ENCODE results near the gene SLIT3. TPM values are rescaled to one million over a fixed set of nuclear protein-coding genes. Genes with fewer than 3 reads are reported as not detected.

Gene SLIT3
- total RNA-seq, 2 experiments from 2014 or later: 1.8 to 2.1 TPM

- no peak overlapping the region for H3K4me3 Mint-ChIP-seq
- ChIA-PET CTCF (interaction anchor here (0.5 kb wide), 1 partner anchor 97 kb away, joined by 3 read pairs; no protein-coding TSS in a partner anchor), POLR2A (no interaction called here)
- no peaks in the 10 kb centered on the region for H3K36me3 Mint-ChIP-seq
- no peak for DNase-seq
- intact Hi-C loops (cut with micrococcal nuclease): no loop called here
- H3K9me3 Mint-ChIP-seq: no peaks in the 10 kb centered on the region
- no peak overlapping the region for H3K27ac Mint-ChIP-seq
- no peaks in the 10 kb centered on the region for H3K4me1 Mint-ChIP-seq (ENCODE audit: low read depth)
- no peaks in the 10 kb centered on the region for H3K27me3 Mint-ChIP-seq
Observed at GRCh38 chr5:169174923-169175322, 126.0 kb downstream of the SLIT3 start.

- H3K4me1 Mint-ChIP-seq (ENCODE audit: low read depth): no peaks in the 10 kb centered on the region
- ChIA-PET POLR2A (no interaction called here), CTCF (no interaction called here)
- no peak for DNase-seq
- H3K9me3 Mint-ChIP-seq: no peaks in the 10 kb centered on the region
- intact Hi-C loops (cut with micrococcal nuclease): no loop called here
- H3K36me3 Mint-ChIP-seq: no peaks in the 10 kb centered on the region
- no peak overlapping the region for H3K27ac Mint-ChIP-seq
- H3K27me3 Mint-ChIP-seq: no peaks in the 10 kb centered on the region
- no peak overlapping the region for H3K4me3 Mint-ChIP-seq
Observed at GRCh38 chr5:169173372-169173771, 127.6 kb downstream of the SLIT3 start.

- Mint-ChIP-seq H3K4me1 (ENCODE audit: low read depth) (no peaks in the 10 kb centered on the region), H3K27me3 (no peaks in the 10 kb centered on the region), H3K4me3 (no peak overlapping the region), H3K36me3 (no peaks in the 10 kb centered on the region), H3K27ac (no peak overlapping the region), H3K9me3 (no peaks in the 10 kb centered on the region)
- ChIA-PET CTCF (no interaction called here), POLR2A (no interaction called here)
- no peak for DNase-seq
- intact Hi-C loops (cut with micrococcal nuclease): no loop called here
Observed at GRCh38 chr5:169171515-169171914, 129.4 kb downstream of the SLIT3 start.

GRCh38 chr5:169169783-169170182, 131.2 kb downstream of the SLIT3 start:
- ChIA-PET CTCF (no interaction called here), POLR2A (no interaction called here)
- H3K4me1 Mint-ChIP-seq (ENCODE audit: low read depth): no peaks in the 10 kb centered on the region
- no peaks in the 10 kb centered on the region for H3K9me3 Mint-ChIP-seq
- H3K4me3 Mint-ChIP-seq: no peak overlapping the region
- DNase-seq: no peak
- intact Hi-C loops (cut with micrococcal nuclease): no loop called here
- H3K27me3 Mint-ChIP-seq: no peaks in the 10 kb centered on the region
- H3K27ac Mint-ChIP-seq: no peak overlapping the region
- H3K36me3 Mint-ChIP-seq: no peaks in the 10 kb centered on the region

- H3K4me1 Mint-ChIP-seq (ENCODE audit: low read depth): no peaks in the 10 kb centered on the region
- no peak overlapping the region for H3K27ac Mint-ChIP-seq
- no peak for DNase-seq
- no peaks in the 10 kb centered on the region for H3K36me3 Mint-ChIP-seq
- H3K9me3 Mint-ChIP-seq: no peaks in the 10 kb centered on the region
- no peaks in the 10 kb centered on the region for H3K27me3 Mint-ChIP-seq
- CTCF ChIA-PET: no interaction called here
- intact Hi-C loops (cut with micrococcal nuclease): no loop called here
- H3K4me3 Mint-ChIP-seq: no peak overlapping the region
- POLR2A ChIA-PET: no interaction called here
Observed at GRCh38 chr5:169168280-169168679, 132.7 kb downstream of the SLIT3 start.

- no peak for DNase-seq
- Mint-ChIP-seq H3K4me3 (no peak overlapping the region), H3K4me1 (ENCODE audit: low read depth) (no peaks in the 10 kb centered on the region), H3K27me3 (no peaks in the 10 kb centered on the region), H3K36me3 (no peaks in the 10 kb centered on the region), H3K9me3 (no peaks in the 10 kb centered on the region), H3K27ac (no peak overlapping the region)
- CTCF ChIA-PET: no interaction called here
- intact Hi-C loops (cut with micrococcal nuclease): no loop called here
- POLR2A ChIA-PET: no interaction called here
Observed at GRCh38 chr5:169166078-169166477, 134.9 kb downstream of the SLIT3 start.

GRCh38 chr5:169165052-169165451, 135.9 kb downstream of the SLIT3 start:
- H3K4me1 Mint-ChIP-seq (ENCODE audit: low read depth): no peaks in the 10 kb centered on the region
- POLR2A ChIA-PET: no interaction called here
- no peak overlapping the region for H3K4me3 Mint-ChIP-seq
- no peaks in the 10 kb centered on the region for H3K27me3 Mint-ChIP-seq
- CTCF ChIA-PET: no interaction called here
- intact Hi-C loops (cut with micrococcal nuclease): no loop called here
- no peaks in the 10 kb centered on the region for H3K36me3 Mint-ChIP-seq
- no peak for DNase-seq
- H3K9me3 Mint-ChIP-seq: peaks cover 2% of the 10 kb centered on the region
- H3K27ac Mint-ChIP-seq: no peak overlapping the region

- no peaks in the 10 kb centered on the region for H3K4me1 Mint-ChIP-seq (ENCODE audit: low read depth)
- no peaks in the 10 kb centered on the region for H3K36me3 Mint-ChIP-seq
- CTCF ChIA-PET: no interaction called here
- no peak overlapping the region for H3K4me3 Mint-ChIP-seq
- no peaks in the 10 kb centered on the region for H3K27me3 Mint-ChIP-seq
- intact Hi-C loops (cut with micrococcal nuclease): no loop called here
- POLR2A ChIA-PET: no interaction called here
- no peak overlapping the region for H3K27ac Mint-ChIP-seq
- no peak for DNase-seq
- H3K9me3 Mint-ChIP-seq: peaks cover 7% of the 10 kb centered on the region
Observed at GRCh38 chr5:169164481-169164925, 136.4 kb downstream of the SLIT3 start.

- Mint-ChIP-seq H3K27ac (no peak overlapping the region), H3K27me3 (no peaks in the 10 kb centered on the region), H3K4me1 (ENCODE audit: low read depth) (no peaks in the 10 kb centered on the region), H3K4me3 (no peak overlapping the region), H3K9me3 (peaks cover 25% of the 10 kb centered on the region), H3K36me3 (no peaks in the 10 kb centered on the region)
- intact Hi-C loops (cut with micrococcal nuclease): no loop called here
- POLR2A ChIA-PET: interaction anchor here (0.7 kb wide), 1 partner anchor 901 kb away, joined by 3 read pairs; no protein-coding TSS in a partner anchor
- CTCF ChIA-PET: no interaction called here
- DNase-seq: no peak
Observed at GRCh38 chr5:169162407-169162806, 138.5 kb downstream of the SLIT3 start.

GRCh38 chr5:169161022-169161680, 139.8 kb downstream of the SLIT3 start:
- CTCF ChIA-PET: interaction anchor here (0.8 kb wide), 1 partner anchor 420 kb away, joined by 3 read pairs; no protein-coding TSS in a partner anchor

GRCh38 chr5:169160405-169160901, 140.5 kb downstream of the SLIT3 start:
- H3K4me3 Mint-ChIP-seq: no peak overlapping the region
- no peak overlapping the region for H3K27ac Mint-ChIP-seq
- no peak for DNase-seq
- peaks cover 27% of the 10 kb centered on the region for H3K9me3 Mint-ChIP-seq
- ChIA-PET POLR2A (no interaction called here), CTCF (interaction anchor here (0.8 kb wide), 1 partner anchor 421 kb away, joined by 3 read pairs; no protein-coding TSS in a partner anchor)
- no peaks in the 10 kb centered on the region for H3K27me3 Mint-ChIP-seq
- intact Hi-C loops (cut with micrococcal nuclease): no loop called here
- H3K4me1 Mint-ChIP-seq (ENCODE audit: low read depth): no peaks in the 10 kb centered on the region
- no peaks in the 10 kb centered on the region for H3K36me3 Mint-ChIP-seq

More at GRCh38 chr5:169161022-169161680, 139.8 kb downstream of the SLIT3 start:
- POLR2A ChIA-PET: no interaction called here
- Mint-ChIP-seq H3K4me3 (no peak overlapping the region), H3K27me3 (no peaks in the 10 kb centered on the region), H3K9me3 (peaks cover 27% of the 10 kb centered on the region), H3K4me1 (ENCODE audit: low read depth) (no peaks in the 10 kb centered on the region), H3K27ac (no peak overlapping the region), H3K36me3 (no peaks in the 10 kb centered on the region)
- intact Hi-C loops (cut with micrococcal nuclease): no loop called here
- no peak for DNase-seq

- Mint-ChIP-seq H3K27ac (no peak overlapping the region), H3K27me3 (peaks cover 1% of the 10 kb centered on the region), H3K4me1 (ENCODE audit: low read depth) (no peaks in the 10 kb centered on the region), H3K36me3 (no peaks in the 10 kb centered on the region), H3K9me3 (peaks cover 27% of the 10 kb centered on the region), H3K4me3 (no peak overlapping the region)
- POLR2A ChIA-PET: no interaction called here
- no peak for DNase-seq
- CTCF ChIA-PET: no interaction called here
- intact Hi-C loops (cut with micrococcal nuclease): no loop called here
Observed at GRCh38 chr5:169158764-169159163, 142.2 kb downstream of the SLIT3 start.

GRCh38 chr5:169157064-169157463, 143.9 kb downstream of the SLIT3 start:
- H3K36me3 Mint-ChIP-seq: no peaks in the 10 kb centered on the region
- peaks cover 3% of the 10 kb centered on the region for H3K27me3 Mint-ChIP-seq
- no peak for DNase-seq
- ChIA-PET POLR2A (no interaction called here), CTCF (no interaction called here)
- intact Hi-C loops (cut with micrococcal nuclease): no loop called here
- H3K4me3 Mint-ChIP-seq: no peak overlapping the region
- no peaks in the 10 kb centered on the region for H3K4me1 Mint-ChIP-seq (ENCODE audit: low read depth)
- H3K27ac Mint-ChIP-seq: no peak overlapping the region
- H3K9me3 Mint-ChIP-seq: peaks cover 27% of the 10 kb centered on the region

All from activated CD4-positive, alpha-beta memory T cell treated with anti-CD3 and anti-CD28 coated beads for 36 hours (primary cell).